HG02798 (cell line): Measurements from ENCODE around the gene DLGAP4.

Source experiments
- ATAC-seq: cut with Tn5 transposase; IDR thresholded peaks from one replicate; pipeline ENCODE4 v1.9.1; 2021; ENCODE audit warnings: mild to moderate bottlenecking; ENCODE audit not compliant: unreplicated experiment, poor library complexity

The DLGAP4 gene, protein sequence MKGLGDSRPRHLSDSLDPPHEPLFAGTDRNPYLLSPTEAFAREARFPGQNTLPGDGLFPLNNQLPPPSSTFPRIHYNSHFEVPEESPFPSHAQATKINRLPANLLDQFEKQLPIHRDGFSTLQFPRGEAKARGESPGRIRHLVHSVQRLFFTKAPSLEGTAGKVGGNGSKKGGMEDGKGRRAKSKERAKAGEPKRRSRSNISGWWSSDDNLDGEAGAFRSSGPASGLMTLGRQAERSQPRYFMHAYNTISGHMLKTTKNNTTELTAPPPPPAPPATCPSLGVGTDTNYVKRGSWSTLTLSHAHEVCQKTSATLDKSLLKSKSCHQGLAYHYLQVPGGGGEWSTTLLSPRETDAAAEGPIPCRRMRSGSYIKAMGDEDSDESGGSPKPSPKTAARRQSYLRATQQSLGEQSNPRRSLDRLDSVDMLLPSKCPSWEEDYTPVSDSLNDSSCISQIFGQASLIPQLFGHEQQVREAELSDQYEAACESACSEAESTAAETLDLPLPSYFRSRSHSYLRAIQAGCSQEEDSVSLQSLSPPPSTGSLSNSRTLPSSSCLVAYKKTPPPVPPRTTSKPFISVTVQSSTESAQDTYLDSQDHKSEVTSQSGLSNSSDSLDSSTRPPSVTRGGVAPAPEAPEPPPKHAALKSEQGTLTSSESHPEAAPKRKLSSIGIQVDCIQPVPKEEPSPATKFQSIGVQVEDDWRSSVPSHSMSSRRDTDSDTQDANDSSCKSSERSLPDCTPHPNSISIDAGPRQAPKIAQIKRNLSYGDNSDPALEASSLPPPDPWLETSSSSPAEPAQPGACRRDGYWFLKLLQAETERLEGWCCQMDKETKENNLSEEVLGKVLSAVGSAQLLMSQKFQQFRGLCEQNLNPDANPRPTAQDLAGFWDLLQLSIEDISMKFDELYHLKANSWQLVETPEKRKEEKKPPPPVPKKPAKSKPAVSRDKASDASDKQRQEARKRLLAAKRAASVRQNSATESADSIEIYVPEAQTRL

DNA sequence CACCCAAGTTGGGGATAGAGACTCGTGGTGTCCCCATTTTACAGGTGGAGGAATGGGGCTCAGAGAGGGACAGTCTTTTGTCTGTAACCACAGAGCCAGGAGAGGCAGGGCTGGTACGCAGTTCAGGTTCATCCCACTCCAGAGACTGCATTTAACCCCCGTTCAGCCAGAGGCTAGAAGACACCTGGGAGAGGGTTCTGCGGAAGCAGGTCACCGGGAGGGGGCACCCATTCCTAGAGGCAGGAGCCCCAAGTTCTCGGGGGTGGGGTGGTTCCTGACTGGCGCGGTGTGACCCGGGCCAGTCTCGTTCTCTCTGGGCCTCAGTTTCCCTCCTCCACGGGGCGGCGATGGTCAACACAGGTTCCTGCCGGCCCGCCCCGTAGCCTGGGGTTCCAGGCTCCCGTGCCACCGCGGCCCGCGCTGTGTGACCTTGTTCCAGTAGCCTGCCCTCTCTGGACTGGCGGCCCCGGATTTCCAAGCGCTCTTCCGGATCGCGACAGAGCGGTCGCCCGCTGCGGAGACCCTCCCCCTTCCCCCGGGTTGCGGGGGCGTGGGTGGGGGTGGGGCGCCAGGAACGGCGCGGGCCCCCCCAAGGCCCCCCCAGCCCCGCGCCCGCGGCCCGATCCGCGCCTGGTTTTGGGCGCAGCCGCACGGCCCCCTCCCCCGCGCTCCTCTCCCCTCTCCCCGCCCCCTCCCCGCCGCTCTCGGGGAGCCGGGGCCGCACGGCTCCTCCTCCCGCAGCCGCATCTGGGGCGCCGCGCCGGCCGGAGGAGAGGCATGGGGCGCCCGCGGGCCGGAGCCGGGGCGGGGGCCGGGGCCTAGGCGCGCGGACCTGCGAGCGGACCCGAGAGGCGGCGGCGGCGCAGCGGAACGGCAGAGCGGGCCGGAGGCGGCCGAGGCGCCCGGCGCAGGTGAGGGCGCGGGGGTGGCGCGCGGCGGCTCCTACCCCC, at the start of gene DLGAP4:
TSS of gene DLGAP4 (plus strand) at position 738 of the 950 bp plus-strand sequence. CDS start 125,379 bp downstream, outside the sequence.
- ATAC-seq = no peak

DNA sequence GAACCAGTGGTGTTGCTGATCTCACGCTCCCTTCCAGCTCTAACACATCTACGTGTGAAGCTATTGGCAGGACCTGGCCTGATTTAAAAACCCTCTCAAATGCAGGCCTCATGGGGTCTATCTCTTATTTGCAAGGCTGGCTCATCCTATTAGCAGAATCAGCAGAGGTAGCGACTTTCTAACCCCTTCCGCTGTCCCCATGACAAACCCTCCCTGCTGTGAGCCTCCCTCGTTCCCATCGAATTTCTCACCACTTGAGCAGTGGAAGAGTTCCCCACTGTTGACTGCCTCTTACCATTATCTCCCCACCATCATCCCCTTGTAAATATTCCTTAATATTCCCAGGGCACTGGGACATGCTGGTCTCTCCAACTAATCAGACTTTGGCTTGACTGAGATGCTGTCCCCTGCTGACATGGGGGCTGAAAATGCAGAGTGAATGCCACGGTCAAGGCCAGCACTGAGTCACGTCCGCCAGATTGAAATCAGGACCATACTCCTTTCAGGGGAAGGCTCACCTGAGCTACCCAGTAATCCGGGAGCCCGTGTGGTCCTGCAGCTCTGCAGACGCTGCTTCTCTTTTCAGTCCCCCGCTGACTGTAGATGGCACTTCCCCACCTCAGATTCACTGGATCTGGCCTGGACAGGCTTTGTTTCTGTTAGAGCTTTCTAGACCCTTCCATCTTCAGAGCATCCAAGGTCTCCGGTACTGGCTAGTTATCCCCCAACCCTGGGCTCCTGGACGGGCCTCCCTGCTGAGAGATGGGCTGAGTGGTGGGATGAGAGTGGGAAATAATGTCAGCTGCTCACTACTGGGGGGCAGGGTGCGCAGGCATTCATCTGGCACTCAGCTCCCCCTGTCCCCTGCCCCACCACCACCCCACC, 46.7 kb upstream of the DLGAP4 start:
- no peak for ATAC-seq

DNA sequence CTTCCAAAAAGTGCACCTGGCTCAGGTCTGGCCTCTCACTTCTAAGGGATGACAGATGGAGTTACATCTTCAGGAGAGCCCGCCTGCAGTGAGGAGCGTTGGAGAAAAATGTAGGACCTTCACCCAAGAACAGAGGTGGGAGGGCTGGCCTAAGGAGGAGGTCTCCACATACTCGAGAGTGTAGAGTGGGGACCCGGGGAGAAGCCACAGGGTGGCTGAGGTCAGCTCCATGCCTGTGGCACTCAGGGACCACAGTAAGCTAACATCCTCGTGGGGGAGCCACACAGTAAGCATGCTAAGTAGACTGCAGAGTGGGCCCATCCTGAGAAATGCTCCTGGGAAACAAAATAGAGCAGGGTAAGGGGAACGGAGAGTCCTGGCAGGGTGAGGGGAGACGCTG, 45.8 kb upstream of the DLGAP4 start:
- ATAC-seq = no peak

DNA sequence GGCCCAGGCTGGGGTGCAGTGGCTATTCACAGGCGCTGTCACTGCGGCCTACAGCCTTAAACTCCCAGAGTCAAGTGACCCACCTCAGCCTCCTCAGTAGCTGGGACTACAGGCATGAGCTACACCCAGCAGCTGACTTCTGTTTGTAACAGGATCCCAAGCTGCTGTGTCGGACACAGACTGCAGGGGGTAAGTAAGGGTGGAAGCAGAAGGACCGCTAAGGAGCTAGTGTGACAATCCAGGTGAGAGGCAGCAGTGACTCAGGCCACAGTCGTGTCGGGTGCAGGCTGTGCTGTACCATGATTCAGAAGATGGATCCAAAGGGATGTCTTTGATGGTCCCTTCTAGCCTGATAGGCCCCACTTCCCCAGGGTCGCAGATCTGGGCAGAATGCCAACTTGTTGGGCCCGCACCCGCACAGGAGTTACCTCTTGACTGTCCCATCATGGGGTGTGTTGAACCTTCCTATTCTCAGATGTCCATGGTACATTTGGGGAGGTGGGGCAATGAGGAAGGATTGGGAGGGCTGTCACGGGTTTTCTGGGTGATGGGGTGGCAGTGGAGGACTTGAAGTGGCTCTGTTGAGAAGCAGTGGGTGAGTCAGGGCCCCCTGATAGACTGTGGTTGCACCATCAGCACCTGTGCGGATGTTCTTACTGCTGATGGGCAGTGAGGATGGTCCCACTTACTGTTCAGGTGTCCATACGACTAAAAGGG, 44.6 kb upstream of the DLGAP4 start:
- no peak for ATAC-seq

DNA sequence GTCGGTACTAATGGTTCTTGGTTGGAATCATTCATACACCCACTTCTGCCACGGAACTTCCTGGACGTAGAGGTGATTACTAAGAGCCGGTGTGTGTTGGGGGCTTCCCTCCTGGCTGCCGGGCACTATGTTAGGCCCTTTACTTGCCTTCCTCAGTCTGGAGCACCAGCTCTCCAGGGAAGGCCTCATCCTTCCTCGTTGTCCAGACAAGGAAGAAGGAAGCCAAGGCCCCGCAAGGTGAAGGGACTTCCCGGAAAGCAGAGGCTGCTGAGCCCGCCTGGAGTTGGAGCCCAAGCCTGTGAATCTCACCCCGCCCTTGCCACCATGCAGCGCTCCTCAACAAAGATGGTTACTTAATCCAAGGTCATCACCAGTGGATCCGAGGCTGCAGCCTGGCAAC, 43.7 kb upstream of the DLGAP4 start:
- no peak for ATAC-seq

DNA sequence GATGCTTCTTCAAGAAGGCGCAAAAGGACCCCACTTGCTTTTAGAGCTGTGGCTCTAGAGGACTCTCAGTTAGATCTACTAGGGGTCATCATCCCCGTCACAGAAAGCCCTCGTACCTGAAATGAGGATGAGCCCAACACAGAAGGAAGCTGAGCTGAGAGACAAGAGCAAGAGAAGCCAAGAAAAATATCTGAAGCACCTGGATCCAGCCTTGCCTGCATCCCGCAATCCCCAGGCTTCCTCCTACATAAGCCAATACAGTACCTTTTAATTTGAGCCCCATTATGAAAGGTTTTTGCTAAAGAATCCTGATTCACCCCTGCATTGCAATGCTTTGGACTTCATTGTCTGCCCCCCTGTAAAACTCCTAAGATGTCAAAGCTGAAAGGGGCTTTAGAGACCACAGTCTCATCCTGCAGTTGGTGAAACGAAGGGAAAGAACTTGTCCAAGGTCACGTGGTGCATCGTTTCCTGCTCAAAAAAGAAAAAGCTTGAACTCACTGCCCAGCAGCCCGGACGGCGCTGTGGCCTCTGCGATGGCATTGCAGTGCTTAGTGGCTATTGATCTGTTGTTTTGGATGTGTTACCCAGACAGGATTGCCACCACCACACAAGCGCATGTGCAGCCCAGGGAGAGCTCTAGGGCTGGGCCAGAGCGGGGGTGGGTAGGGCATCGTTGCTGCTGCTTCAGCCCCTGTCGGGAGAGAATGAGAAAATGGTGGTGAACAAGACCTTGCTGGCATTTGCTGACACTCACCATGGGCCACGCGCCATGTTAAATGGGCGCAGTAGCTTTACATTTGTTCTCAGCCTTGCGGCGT, 41.5 kb upstream of the DLGAP4 start:
- ATAC-seq = no peak

DNA sequence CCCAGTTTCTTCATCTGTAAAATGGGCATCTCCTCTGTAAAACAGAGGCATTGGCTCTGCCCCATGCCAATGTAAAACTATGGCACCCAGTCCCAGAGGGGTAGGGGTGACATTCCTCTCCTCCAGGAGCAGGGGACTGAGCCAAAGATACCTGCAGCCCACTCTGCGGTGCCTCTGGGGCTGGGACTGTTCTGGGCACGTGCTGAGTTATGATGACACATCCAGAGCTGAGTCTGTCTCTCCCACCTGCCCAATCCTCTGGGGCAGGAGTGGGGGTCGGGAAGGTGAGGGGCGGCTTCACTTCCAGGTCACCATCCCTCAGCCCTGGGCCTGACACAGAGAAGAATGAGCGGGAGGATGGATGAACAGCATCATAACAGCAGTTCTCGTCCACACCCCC, 40.0 kb upstream of the DLGAP4 start:
- ATAC-seq = no peak

DNA sequence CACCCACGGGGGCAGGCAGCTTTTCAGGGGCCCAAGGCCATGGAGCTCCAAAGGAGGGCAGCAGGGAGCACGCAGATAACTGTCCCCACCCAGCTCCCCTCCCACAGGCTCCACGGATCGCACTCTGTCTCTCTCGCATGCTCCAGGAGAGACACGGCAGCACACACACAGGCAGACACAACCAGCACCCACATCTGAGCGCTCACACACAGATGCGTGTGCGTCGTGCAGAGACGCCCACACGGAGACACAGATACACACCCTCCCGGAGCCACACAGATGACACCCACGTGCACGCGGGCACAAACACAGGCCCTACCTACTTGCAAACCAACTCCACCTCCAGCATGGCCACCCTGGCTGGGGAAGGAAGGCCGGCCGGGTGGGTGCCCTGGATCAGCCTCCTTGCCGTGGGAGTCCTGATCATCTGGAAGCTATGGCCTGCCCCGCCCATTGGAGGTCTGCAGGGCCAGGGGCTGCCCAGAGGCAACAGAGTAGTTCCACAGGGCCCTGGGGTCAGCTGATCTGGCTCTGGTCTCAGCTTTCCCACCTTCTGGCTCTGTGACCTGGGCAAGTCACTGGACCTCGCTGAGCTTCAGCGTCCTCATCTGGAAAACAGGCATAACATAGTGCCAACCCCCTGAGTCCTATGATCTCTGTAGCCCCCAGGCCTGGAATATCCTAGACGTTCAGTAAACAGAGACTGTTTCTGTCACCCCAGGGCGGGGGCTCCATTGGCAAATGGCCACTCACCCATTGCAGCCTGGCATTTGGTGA, 38.3 kb upstream of the DLGAP4 start:
- no peak for ATAC-seq

DNA sequence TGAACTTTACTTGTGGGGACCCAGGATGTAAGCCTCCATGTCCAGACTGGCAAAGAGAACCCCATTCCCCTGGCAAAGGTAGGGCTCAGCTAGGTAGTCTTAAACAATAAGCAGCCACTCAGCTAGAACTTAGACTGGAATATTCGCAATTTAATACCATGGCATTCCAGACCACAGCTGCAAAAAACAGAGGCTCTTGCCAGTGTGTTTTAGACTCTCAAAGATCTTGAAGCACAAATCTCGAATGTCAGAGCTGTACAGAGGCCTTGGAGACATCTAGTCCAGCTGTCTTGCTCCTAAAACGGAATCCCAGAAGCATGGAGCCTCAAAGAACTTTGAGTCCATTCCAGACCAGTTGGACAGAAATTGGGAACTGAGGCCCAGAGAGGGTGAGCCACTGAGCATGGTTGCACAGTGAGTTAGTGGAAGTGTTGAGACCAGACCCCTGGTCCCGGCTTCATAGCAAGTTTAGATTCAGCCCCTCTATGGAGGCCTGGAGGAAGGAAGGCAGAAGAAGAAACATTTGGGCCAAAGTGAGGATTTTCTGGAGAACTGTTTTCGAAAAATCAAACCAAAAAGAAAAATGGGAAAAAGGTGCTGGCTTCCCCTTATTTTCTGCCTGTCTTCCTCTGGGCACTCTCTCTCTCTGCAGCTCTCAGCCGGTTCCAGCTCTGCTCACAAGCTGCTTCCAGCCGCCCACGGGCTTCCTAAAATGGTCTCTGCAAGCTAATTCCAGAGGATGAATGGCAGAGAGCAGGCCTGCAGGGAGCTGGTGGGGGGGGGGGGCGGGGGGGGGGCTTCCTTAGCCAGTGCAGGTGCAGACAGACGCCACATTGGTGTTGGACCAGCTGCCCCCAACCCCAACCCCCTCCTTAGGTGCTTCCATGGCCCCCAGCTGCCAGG, 37.4 kb upstream of the DLGAP4 start:
- ATAC-seq = no peak

DNA sequence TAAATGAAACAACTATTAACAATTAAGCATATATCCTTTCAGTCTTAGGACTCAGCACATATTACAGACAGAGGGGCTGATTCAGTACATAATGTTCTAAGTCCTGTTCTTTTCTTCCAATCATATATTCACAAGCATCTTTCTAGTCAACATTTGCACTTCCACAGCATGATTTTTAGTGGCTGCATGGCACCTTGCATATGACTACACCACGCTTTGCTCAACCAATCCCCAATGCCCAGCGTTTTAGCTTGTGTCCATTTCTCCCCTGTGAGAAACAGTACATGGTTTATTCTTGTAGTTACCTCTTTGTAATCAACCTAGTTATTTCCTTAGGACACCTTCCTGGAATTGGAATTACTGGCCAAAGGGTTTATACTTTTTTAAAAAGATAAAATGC, 36.6 kb upstream of the DLGAP4 start:
- no peak for ATAC-seq

DNA sequence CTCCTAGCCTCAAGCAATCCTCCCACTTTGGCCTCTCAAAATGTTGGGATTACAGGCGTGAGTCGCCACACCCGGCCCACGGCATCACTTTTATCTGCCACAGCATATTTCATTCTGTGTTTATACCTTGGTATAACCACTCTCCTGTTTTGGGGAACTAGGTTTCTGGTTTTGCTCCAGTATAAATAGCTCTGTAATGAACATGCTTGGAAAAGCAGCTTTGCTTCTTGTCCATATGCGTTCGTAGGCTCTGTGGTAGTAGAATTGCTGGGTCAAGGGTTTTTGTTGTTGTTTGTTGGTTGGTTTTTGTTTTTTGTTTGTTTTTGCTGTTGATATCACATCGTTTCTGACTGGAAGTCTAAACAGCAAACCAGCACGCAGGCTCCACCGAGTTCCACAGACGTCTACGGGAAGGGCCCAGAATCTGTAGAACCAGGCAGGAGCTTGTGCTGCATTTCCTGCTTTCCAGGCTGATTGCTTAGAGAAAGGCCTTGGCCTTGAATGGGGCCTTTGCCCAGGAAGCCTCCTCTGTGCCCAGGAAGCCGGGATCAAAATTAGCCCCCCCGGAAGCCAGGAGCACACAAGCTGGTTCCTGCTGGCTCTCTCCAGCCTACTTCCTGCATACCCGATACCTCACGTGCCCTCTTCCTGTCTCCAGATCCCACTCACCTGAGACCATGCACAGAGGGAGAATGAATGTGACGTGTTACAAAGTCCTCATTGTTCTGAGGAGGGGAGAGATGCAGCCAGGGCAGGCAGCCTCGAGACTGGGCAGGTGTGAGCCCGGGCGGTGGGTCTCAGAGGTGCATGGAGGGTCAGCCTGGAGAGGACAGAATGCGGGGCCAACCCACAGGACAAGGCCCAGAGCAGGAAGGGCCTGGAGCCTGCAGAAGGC, 35.1 kb upstream of the DLGAP4 start:
- no peak for ATAC-seq

DNA sequence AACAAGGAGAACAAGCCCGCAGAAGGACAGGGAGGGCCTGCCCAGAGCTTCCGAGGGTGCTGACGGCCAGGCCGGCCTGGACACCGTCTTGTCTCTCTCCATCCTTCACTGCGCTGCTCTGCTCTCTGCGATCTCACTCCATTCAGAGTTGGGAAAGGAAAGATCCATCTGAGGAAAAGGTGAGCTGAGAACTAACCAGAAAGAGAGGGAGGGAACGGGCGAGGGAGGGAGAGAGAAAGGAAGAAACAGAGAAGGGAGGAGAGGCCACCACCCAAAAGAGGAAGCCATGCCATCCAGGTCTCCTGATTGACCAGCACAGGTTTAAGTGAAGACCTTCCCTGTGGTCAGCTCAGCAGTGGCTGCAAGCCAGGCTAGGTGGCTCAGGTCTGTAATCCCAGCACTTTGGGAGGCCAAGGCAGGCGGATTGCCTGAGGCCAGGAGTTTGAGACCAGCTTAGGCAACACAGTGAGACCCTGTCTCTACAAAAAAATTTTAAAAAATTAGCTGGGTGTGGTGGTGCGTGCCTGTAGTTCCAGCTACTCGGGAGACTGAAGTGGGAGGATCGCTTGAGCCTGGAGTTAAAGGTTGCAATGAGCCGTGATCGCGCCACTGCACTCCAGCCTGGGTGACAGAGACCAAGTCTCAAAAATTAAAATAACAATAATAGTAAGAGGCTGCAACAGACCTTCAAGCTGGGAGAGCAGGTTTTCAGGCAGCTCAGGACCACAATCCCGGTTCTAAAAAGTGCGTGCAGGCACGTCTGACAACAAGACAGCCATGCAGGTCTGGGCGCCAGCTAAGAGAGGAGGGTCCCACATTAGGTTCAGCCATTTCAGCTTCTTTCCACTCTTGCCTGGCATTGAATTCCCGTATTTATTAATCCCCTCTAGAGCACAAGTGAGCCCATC, 34.2 kb upstream of the DLGAP4 start:
- no peak for ATAC-seq

DNA sequence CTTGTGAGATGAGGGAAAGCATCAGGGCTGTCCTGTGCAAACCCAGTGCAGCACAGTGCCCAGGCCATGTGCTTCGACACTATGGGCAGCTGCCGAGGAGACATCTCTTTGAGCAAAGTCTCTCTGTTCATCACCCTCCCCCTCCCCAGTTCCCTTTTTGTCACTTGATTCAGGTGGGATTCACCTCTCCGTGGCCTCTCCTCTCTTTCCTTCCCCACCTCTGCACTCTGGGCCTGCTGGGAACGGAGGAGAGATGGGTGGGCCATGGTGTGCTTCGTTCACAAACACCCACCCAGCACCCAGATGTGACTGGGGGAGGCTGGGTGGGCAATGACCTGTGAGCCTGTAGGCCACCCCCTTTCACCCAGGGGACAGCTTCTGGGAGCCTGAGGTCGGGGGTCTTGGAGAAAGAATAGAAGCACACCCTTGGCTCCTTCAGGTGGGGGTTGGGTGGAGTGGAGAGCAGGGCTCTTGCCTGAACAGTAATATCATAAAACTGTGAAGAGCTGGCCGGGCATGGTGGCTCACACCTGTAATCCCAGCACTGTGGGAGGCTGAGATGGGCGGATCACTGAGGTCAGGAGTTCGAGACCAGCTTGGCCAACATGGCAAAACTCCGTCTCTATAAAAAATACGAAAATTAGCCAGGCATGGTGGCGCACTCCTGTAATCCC, 33.5 kb upstream of the DLGAP4 start:
- ATAC-seq = no peak
